Activated CD4-positive, alpha-beta memory T cell treated with anti-CD3 and anti-CD28 coated beads for 36 hours (primary cell): ENCODE data around the gene MRGPRE. TPM values are rescaled to one million over a fixed set of nuclear protein-coding genes. Genes with fewer than 3 reads are reported as not detected.

ENCODE experiments used
- CTCF ChIA-PET: fragments of 350-600 bp; sonication (Branson Sonifier 250); formaldehyde crosslinking; loops from one replicate; lab custom pipeline; 2021; ENCODE audit warnings: antibody characterized with exemption, inconsistent platforms; lab: Charles Lee
- POLR2A ChIA-PET: fragments of 350-600 bp; sonication (Branson Sonifier 250); formaldehyde crosslinking; loops from one replicate; lab custom pipeline; 2021; ENCODE audit warnings: antibody characterized with exemption; lab: Charles Lee
- DNase-seq: peaks from one replicate; pipeline ENCODE4 v3.0.0-alpha.2; 2020
- H3K27ac Mint-ChIP-seq: one replicate; pipeline ENCODE4 v1.8.0; 2021; ENCODE audit warnings: mixed read lengths
- H3K27me3 Mint-ChIP-seq: one replicate; pipeline ENCODE4 v1.8.0; 2021; ENCODE audit warnings: mixed read lengths
- H3K36me3 Mint-ChIP-seq: one replicate; pipeline ENCODE4 v1.8.0; 2021; ENCODE audit warnings: mixed read lengths
- H3K4me1 Mint-ChIP-seq: one replicate; pipeline ENCODE4 v1.8.0; 2021; ENCODE audit warnings: low read depth, mixed read lengths
- H3K4me3 Mint-ChIP-seq: one replicate; pipeline ENCODE4 v1.8.0; 2021; ENCODE audit warnings: mild to moderate bottlenecking, mixed read lengths
- H3K9me3 Mint-ChIP-seq: one replicate; pipeline ENCODE4 v1.8.0; 2021; ENCODE audit warnings: mixed read lengths
- intact Hi-C: fragments of 100-400 bp; cut with micrococcal nuclease; formaldehyde crosslinking; loops from one replicate; pipeline ENCODE4 v1.15.1; 2023
- total RNA-seq, 2 experiments: library from RNA; stranded (reverse); gene quantifications; one replicate each; pipeline ENCODE4 v1.2.3, GENCODE V29; 2021

The MRGPRE gene
- total RNA-seq, 2 experiments from 2014 or later: not detected

GRCh38 chr11:3218483-3219280 lies 13.5 kb downstream of the MRGPRE start, which contains the start of gene MRGPRG:
MRGPRG (minus strand) TSS chr11:3218813; CDS start chr11:3218813, 0 bp downstream.
- Mint-ChIP-seq H3K4me3 (no peak within 1 kb of the TSS), H3K9me3 (no peaks in the 10 kb centered on the region), H3K27ac (no peak within 1 kb of the TSS), H3K36me3 (no peaks in the 10 kb centered on the region), H3K4me1 (peaks cover 7% of the 10 kb centered on the region), H3K27me3 (peaks cover 23% of the 10 kb centered on the region)
- CTCF ChIA-PET: interaction anchor here (4.3 kb wide), 1 partner anchor 109 kb away, joined by 19 read pairs; no protein-coding TSS in a partner anchor
- POLR2A ChIA-PET: no interaction called here
- DNase-seq: no peak
- intact Hi-C loops: no loop called here

- intact Hi-C loops: loop anchor here (1.0 kb wide), 1 partner anchor 108 kb away; no protein-coding TSS in a partner anchor
- Mint-ChIP-seq H3K4me1 (peaks cover 7% of the 10 kb centered on the region), H3K27me3 (peaks cover 23% of the 10 kb centered on the region), H3K9me3 (no peaks in the 10 kb centered on the region), H3K4me3 (no peak overlapping the region), H3K27ac (no peak overlapping the region), H3K36me3 (no peaks in the 10 kb centered on the region)
- POLR2A ChIA-PET: no interaction called here
- DNase-seq: no peak
- CTCF ChIA-PET: interaction anchor here (4.3 kb wide), 1 partner anchor 108 kb away, joined by 19 read pairs; no protein-coding TSS in a partner anchor
Measured at GRCh38 chr11:3217818-3218482, 14.3 kb downstream of the MRGPRE start.

- intact Hi-C loops: no loop called here
- no peak overlapping the region for H3K4me3 Mint-ChIP-seq
- H3K27ac Mint-ChIP-seq: no peak overlapping the region
- H3K27me3 Mint-ChIP-seq: peaks cover 27% of the 10 kb centered on the region
- H3K4me1 Mint-ChIP-seq: peaks cover 4% of the 10 kb centered on the region
- ChIA-PET CTCF (interaction anchor here (1.3 to 4.3 kb wide), 2 partner anchors 106 to 124 kb away, joined by 3 to 19 read pairs; no protein-coding TSS in a partner anchor), POLR2A (no interaction called here)
- no peaks in the 10 kb centered on the region for H3K36me3 Mint-ChIP-seq
- H3K9me3 Mint-ChIP-seq: peaks cover 5% of the 10 kb centered on the region
- DNase-seq: peak; percentile 1
Measured at GRCh38 chr11:3216027-3216525, 16.1 kb downstream of the MRGPRE start.

- ChIA-PET CTCF (interaction anchor here (1.1 to 4.3 kb wide), 4 partner anchors 24 to 201 kb away, joined by 3 to 19 read pairs (median 5); no protein-coding TSS in a partner anchor), POLR2A (no interaction called here)
- Mint-ChIP-seq H3K27me3 (peaks cover 27% of the 10 kb centered on the region), H3K36me3 (no peaks in the 10 kb centered on the region), H3K4me1 (peaks cover 4% of the 10 kb centered on the region), H3K9me3 (peaks cover 5% of the 10 kb centered on the region), H3K4me3 (no peak overlapping the region), H3K27ac (no peak overlapping the region)
- intact Hi-C loops: no loop called here
- DNase-seq: peak; percentile 0
Measured at GRCh38 chr11:3215346-3216026, 16.7 kb downstream of the MRGPRE start.

- POLR2A ChIA-PET: no interaction called here
- no peak for DNase-seq
- Mint-ChIP-seq H3K27me3 (peaks cover 27% of the 10 kb centered on the region), H3K4me3 (no peak overlapping the region), H3K4me1 (peaks cover 4% of the 10 kb centered on the region), H3K36me3 (no peaks in the 10 kb centered on the region), H3K9me3 (peaks cover 5% of the 10 kb centered on the region), H3K27ac (no peak overlapping the region)
- intact Hi-C loops: no loop called here
- CTCF ChIA-PET: interaction anchor here (1.1 to 4.3 kb wide), 3 partner anchors 23 to 200 kb away, joined by 3 to 19 read pairs (median 7); no protein-coding TSS in a partner anchor
Measured at GRCh38 chr11:3214420-3214699, 17.9 kb downstream of the MRGPRE start.

- ChIA-PET CTCF (interaction anchor here (1.1 to 4.3 kb wide), 4 partner anchors 10 to 200 kb away, joined by 3 to 19 read pairs (median 5); no protein-coding TSS in a partner anchor), POLR2A (no interaction called here)
- intact Hi-C loops: no loop called here
- no peaks in the 10 kb centered on the region for H3K36me3 Mint-ChIP-seq
- no peak for DNase-seq
- H3K27ac Mint-ChIP-seq: no peak overlapping the region
- H3K4me1 Mint-ChIP-seq: peaks cover 4% of the 10 kb centered on the region
- peaks cover 5% of the 10 kb centered on the region for H3K9me3 Mint-ChIP-seq
- H3K27me3 Mint-ChIP-seq: peaks cover 27% of the 10 kb centered on the region
- H3K4me3 Mint-ChIP-seq: no peak overlapping the region
Measured at GRCh38 chr11:3213659-3214419, 18.4 kb downstream of the MRGPRE start.

- Mint-ChIP-seq H3K4me3 (no peak overlapping the region), H3K27me3 (peaks cover 7% of the 10 kb centered on the region), H3K27ac (no peak overlapping the region), H3K9me3 (peaks cover 5% of the 10 kb centered on the region), H3K4me1 (no peaks in the 10 kb centered on the region), H3K36me3 (no peaks in the 10 kb centered on the region)
- intact Hi-C loops: no loop called here
- DNase-seq: no peak
- ChIA-PET CTCF (no interaction called here), POLR2A (interaction anchor here (0.7 kb wide), 1 partner anchor 16 kb away, joined by 3 read pairs; no protein-coding TSS in a partner anchor)
Measured at GRCh38 chr11:3208272-3208671, 23.9 kb downstream of the MRGPRE start.

- intact Hi-C loops: no loop called here
- POLR2A ChIA-PET: interaction anchor here (0.7 kb wide), 1 partner anchor 16 kb away, joined by 3 read pairs; no protein-coding TSS in a partner anchor
Measured at GRCh38 chr11:3207526-3208189, 24.6 kb downstream of the MRGPRE start.

GRCh38 chr11:3206922-3207204 lies 25.4 kb downstream of the MRGPRE start:
- H3K4me1 Mint-ChIP-seq: no peaks in the 10 kb centered on the region
- peaks cover 4% of the 10 kb centered on the region for H3K9me3 Mint-ChIP-seq
- intact Hi-C loops: no loop called here
- POLR2A ChIA-PET: no interaction called here
- no peak overlapping the region for H3K4me3 Mint-ChIP-seq
- DNase-seq: no peak
- H3K27ac Mint-ChIP-seq: no peak overlapping the region
- no peaks in the 10 kb centered on the region for H3K36me3 Mint-ChIP-seq
- peaks cover 10% of the 10 kb centered on the region for H3K27me3 Mint-ChIP-seq
- CTCF ChIA-PET: no interaction called here

More at GRCh38 chr11:3207526-3208189, 24.6 kb downstream of the MRGPRE start:
- Mint-ChIP-seq H3K27ac (no peak overlapping the region), H3K27me3 (peaks cover 8% of the 10 kb centered on the region), H3K4me3 (no peak overlapping the region), H3K36me3 (no peaks in the 10 kb centered on the region), H3K4me1 (no peaks in the 10 kb centered on the region), H3K9me3 (peaks cover 5% of the 10 kb centered on the region)
- DNase-seq: no peak
- CTCF ChIA-PET: no interaction called here

GRCh38 chr11:3206156-3206921 lies 25.9 kb downstream of the MRGPRE start:
- no peak for DNase-seq
- Mint-ChIP-seq H3K9me3 (no peaks in the 10 kb centered on the region), H3K4me3 (no peak overlapping the region), H3K27ac (no peak overlapping the region), H3K4me1 (no peaks in the 10 kb centered on the region), H3K27me3 (peaks cover 6% of the 10 kb centered on the region), H3K36me3 (no peaks in the 10 kb centered on the region)
- ChIA-PET POLR2A (no interaction called here), CTCF (no interaction called here)
- intact Hi-C loops: no loop called here
